HT-29 (cell line): ENCODE measurements around the gene FIGLA. TPM values are rescaled to one million over a fixed set of nuclear protein-coding genes. Genes with fewer than 3 reads are reported as not detected.

Source experiments
- DNase-seq: peaks from one replicate; pipeline ENCODE4 v3.0.0-alpha.2; 2015; ENCODE audit warnings: low spot score
- total RNA-seq: library from RNA; depleted of rRNA; stranded (reverse); fragments of >200 nt; shearing (Covaris generic); gene quantifications from 2 replicates; pipeline ENCODE4 v1.2.3, GENCODE V29; 2014

FIGLA gene
- total RNA-seq, 1 experiment from 2014 or later = not detected

DNA sequence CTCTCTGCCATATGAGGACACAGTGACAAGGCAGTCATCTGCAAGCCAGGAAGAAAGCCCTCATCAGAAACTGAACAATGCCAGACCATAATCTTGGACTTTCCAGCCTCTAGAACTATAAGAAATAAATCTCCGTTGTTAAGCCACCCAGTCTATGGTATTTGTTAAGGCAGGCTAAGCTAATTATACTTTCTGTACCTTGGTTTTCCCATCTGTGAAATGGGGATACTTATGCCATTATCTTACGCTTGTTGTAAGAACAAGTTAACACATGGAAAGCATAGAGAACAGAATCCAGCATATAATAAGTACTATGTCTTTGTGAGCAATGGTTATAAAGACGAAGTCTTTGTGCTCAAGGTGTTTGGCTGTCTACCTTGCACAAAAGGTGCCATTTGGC, 14.2 kb downstream of the FIGLA start:
- no peak for DNase-seq

DNA sequence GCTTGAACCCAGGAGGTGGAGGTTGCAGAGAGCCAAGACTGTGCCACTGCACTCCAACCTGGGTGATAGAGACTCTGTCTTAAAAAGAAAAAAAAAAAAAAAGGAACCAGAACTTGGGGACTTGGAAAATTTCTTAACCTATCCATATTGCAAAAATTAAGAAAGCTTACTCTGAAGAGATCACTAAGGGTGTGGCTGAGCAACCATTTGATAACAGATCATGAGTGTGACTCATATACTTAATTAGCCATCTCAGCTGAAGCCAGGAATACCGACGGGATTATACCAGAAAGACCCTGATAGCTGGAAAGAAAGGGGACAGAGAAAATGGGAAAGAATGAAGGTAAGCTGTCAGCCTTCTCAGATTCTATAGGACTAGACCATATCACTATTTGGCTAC, 15.3 kb downstream of the FIGLA start:
- no peak for DNase-seq

DNA sequence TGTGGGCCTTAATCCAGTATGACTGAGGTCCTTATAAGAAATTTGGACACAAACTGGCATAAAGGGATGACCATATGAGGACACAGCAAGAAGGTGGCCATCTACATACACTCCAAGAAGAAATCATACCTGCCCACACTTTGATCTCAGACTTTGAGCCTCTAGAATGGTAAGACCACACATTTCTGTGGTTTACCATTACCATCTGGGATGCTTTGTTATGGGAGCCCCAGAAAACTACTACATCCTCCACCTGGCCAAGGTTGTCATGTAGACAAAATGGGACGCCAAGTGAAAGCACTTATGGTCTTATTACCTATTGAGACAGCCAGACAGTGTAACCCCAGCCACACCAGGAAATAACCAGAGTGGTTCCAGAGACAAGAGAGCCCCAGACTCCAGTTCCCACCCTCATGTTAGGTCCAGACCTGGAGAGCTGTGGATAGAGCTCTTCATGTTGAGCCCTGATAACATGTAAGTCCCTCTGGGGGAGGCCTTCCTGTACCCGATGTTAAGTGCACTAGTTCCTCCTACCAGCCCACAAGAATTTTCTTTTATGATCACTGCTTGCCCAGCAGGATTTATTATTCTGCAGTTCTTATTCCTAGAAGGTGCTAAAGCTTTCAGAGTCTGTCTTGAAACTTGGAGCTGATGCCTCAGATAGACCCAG, 17.8 kb downstream of the FIGLA start:
- no peak for DNase-seq

DNA sequence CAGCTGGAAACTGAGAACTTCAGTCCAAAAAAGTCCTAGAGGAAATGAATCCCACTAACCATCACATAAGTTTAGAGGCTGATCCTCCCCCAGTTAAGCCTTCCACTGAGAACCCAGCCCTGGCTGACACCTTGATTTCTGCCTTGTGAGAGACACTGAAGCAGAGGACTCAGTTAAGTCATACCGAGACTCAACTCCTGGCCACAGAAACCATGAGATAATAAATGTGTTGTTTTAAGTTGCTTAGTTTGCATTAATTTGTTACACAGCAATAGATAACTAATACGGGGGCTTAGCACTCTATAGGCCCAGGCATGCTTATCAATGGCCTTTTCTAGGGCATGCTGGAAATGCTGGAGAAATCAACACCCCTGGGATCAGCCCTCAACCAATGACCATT, 19.0 kb downstream of the FIGLA start:
- no peak for DNase-seq

DNA sequence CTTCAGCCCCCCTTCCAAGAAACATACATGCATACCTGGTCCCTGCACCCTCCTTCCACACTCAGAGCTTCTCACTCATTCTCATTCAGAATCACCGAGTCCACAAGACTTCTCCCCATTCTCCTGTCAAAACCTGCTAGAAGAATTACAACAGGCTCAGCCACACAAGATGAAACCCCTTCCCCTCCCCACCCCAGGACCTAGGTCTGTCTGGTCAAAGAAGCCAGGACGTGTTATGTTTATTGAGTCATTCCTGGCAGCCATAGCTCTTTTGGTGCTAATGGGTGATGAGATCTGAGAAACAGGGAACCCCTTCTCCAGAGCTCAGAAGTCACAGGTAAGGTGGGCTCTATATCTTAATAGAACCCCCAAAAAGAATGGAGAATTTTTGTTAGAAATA, 21.0 kb downstream of the FIGLA start:
- DNase-seq = no peak

DNA sequence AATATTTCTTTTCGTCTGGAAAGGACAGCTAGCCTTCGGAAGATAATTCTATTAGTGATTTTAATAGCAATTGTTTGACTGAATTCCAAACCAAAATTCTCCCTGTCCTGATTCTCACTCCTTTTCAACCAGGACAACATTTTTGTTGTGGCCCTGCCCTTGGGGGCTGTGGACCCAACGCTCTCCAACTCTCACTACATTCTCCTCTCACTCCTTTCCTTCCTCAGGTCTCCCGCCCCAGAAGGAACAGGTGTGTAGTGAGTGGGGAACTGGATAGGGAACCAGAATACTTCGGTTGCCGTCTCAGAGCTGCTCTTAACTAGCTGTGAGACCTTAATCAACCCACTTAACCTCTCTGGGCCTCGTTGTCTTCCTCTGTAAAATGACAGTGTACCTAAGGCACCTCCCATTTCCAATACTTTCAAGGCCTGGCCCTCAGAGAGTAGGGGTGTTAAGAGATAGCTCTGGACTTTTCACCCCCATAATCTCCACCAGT, 21.8 kb downstream of the FIGLA start:
- DNase-seq = no peak

DNA sequence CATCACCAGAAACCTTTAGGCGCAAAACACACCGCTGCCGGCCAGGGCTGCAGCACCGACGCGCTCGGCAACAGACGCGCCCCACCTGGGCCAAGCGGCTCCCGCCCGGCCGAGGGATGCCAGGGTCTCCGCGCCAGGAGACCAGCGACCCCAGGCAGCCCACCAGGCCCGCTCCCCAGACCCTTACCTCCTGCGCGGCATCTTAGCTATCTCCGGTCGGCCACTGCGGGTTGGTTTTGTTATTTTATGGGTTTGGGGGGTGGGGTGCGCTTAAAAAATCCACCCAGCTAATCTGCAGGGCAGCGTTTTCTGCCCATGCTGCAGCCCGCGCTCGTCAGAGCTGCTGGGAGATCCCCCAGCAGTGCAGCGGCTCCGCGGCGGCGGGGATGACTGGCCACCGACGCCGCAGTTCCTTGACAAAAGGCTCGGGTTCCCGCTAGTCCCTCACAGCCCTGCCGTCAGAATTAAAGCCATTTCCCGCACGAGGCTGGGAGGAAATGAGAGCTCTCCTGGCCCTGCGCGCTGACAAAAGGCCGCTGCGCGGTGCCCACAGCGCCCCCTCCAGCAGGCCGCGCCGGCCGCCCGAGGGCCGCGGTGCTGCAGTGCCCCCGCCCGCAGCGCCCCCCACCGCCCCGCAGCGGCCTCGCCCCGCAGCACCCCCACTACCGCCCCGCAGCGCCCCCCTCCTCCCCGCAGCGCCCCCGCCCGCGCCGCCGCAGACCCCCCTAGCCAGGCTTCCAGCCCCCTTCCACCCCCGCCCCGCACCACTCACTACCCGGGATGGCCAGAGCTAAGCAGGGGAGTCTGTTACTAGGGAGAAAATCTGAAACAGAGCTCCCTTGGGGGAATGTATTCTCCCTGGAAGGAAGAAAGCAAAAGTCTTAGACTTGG, 22.5 kb downstream of the FIGLA start, which contains the start of gene ADD2:
Gene ADD2 (minus strand): TSS at position 502 of the 891 bp plus-strand sequence. CDS start 61,792 bp downstream, outside the sequence.
- no peak for DNase-seq

DNA sequence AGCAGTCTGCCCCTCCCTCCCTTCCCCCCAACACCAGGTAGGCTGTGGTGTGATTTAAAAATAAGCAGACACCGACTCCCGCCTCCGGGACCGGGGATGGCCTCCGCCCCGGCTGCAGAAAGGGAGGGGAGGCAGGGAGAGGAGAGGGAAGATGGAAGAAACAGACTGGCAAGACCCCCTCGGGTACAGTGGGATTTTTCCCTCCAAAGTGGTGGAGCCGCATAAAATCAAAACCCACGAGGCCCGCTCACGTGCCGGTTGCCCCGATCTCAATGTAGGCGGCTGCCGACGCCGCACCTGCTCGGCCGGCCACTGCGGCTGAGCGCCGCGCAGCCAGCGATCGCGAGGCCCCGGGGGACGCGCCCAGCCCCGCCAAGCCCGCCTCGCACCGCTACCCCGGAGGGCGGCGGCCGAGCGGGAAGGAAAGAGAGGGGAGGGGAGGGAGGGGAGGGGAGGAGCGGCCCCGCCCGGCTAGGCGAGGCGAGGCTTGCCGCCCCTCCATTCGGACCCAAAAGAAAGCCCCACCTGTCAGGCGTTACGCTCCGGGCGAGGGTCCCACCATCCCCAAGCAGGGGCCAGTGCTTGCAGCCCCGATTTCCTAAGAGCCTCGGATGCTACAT, 23.3 kb downstream of the FIGLA start:
- DNase-seq = no peak

DNA sequence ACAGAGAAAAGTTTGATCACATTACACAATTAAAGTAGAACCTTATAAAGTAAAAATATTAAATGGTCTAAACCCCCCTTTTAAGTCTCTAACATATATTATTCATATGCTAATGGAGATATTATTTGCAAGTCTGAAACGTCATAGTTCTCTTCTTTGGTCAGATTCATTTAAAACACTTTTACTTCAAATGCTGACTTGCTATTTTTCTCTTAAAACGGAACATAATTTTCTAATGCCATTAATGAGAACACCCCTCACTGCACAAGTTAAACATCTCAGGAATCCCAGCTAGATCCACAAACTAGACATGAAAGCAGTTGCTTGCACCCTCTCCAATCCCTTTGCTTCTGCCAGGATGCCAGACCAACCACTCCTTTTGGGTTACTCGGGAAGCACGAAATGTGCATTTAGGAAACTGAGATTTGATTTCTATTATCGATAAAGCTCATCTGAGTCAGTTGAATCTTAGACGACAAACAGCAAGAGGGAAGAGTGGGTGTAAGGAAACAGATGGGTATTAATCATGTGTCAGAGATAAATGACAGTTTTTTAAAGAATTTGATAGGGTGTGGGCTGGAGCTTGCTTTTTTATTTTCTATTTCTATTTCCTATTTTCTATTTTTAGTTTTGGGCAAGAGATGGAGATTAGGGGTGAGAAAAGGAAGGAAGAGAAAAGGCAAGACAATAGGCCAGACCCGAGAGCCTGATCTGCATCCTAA, 23.9 kb downstream of the FIGLA start:
- DNase-seq = no peak

DNA sequence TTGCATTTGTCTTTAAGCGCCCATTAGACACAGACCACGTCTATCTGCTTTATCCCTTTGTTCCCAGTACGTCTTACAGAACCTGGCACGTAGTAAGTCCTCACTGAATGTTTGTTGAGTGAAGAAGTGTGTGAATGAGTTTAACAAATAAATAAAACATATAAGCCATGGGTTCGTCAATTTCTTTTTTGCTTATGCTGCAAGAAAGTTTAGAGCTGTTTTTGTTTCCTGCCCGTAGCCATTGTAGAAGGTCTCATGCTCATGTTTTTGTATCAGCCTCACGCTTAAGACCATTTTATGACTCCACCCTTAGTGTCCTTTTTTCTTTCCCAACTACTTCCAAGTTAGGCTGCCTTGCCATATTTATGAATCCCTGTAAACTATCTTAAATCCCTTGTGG, 24.9 kb downstream of the FIGLA start:
- DNase-seq = no peak

DNA sequence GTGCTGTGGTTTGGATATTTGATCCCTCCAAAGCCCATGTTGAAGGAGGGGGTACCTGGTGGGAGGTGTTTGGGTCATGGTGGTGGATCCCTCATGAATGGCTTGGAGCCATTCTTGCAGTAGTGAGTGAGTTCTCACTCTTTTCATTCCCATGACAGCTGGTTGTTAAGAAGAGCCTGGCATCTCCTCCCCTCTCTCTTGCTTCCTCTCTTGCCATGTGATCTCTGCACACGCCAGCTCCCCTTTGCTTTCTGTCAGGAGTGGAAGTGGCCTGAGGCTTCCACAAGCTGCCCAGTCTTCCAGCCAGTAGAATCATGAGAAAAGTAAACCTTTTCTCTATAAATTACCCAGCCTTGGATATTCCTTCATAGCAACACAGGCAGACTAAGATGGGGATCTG, 31.0 kb downstream of the FIGLA start:
- no peak for DNase-seq

DNA sequence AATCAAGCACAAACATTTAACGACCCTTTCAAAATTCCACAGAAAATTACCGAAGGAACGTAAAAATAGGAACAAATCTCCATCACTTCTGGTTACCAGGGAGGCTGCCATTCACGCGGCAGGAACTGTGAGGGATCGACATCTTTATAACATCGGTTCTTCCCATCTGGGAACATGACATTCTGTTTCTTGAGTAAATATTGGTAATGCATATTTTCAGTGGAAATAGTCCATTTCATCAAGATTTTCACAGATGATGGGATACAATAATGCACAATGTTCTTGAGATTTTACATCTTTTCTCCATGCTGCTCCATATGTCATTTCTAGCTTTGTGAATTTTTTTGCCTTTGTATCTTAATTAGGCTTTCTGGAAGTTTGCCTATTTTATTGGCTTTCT, 32.5 kb downstream of the FIGLA start:
- DNase-seq = no peak

DNA sequence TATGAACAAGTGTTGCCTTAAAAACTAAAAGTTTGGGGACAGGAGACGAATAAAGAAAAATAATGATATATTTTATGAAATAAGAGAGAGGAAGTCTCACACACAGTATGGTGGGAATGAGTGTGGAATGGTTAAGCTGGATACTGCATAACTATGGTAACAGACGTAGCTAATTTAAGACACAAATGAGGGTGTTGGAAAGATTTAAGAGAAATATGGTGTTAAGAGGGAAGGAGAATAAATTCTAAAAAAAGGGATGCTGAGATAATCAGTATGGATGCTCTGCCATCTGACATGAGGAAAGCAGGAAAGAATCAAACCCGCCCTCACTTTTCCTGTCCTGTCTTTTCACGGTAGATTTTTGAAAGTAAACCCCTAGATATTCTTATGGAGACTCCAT, 33.1 kb downstream of the FIGLA start:
- DNase-seq = no peak

DNA sequence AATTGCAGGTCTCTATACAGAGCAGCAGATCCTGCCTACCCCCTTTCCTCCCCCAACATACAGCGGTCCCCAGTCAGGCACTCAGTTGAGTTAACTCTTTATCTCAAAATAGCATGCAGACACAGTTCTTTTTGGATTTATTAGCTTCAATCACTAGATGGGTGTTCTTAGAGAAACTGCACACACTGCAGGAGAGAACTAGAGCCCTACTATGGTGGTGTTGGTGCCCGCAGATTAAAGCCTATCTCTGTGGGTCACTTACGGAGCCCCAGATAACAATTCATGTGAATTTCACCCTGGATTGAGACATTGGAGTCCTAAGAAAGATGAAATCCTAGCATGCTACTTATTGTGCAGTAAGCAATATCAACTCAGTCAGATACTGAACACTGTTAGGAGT, 34.3 kb downstream of the FIGLA start:
- DNase-seq = no peak

DNA sequence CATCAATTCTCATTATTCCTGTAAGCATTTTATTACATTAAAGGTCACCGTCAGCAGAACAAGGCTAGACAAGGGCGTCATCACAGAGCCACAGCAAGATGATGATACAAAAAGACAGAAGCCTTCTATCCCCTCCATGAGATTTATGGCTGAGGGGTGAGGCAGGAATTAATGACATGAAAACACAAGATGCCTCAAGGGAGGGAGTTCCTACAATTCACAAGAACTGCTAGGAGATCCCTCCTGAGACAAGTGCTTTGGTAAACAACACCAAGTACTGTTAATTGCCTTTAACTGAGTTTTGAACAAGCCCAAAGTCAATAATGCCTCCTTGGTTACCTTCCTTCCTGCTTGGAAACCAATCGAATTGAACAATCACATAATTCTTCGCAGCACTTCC, 36.5 kb downstream of the FIGLA start:
- DNase-seq = no peak

DNA sequence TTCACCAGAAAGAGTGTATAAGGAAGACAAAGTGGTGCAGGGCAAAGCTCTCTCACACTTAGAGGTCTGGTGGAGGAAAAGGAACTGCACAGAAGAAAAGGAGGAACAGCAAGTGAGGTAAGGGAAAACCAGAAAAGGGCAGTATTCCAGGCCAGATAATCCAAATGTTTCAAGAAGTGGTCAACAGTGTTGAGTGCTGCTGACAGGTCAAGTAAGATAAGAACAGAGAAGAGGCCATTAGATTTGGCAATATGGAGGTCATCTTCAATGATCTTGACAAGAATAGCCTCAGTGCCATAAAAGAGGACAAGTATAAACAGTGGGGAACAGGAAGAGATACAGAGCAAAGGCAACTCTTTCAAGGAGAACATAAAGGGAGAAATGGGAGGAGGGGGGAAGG, 37.4 kb downstream of the FIGLA start:
- no peak for DNase-seq

DNA sequence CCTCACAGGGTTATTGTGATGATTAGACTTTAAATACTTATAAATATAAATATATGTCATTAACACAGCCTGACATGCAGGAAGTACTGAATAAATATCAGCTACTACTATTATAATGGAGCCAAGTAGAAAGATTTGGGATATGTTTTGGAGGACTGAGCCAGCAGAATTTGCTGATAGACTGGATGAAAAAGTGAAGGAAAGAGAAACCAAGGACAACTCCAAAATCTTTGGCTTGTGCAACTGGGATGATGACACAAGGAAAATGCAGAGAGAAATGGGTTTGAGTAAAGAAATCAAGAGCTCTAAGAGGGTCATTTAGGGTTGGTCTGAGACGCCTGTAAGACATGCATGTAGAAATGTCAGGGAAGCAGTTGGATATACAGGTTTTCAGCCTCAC, 38.0 kb downstream of the FIGLA start:
- no peak for DNase-seq

DNA sequence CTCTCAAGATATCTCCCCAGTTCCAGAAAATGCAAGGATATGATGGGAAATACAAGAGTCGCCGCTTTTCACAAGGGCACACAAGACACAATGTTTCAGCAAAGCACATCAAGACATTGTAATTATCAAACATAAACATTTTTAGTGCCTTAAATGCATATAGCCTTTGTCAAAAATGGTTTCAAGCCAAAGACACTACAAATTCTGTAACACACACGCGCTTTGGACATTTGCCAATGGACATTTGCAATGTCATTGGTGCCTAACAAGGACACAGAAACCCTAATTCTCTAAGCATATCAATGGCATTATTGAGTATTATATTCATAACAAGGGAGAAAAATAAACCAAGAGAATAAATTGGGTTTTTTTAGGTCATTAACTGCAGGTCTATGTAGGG, 38.6 kb downstream of the FIGLA start:
- no peak for DNase-seq

DNA sequence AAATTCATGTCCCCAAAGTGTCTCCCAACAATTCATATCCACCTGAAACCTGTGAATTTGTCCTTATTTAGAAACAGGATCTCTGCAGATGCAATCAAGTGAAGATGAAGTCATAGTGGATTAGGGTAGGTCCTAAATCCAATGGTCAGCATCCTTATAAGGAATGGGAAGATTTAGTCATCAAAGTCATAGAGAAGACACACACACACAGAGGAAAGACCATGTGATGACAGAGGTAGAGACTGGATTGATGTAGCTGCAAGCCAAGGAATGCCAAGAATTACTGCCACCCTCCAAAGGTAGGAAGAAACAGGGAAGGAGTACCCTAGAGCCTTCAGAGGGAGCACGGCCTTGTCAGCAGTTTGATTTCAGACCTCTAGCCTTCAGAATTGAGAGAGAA, 40.1 kb downstream of the FIGLA start:
- DNase-seq = no peak

DNA sequence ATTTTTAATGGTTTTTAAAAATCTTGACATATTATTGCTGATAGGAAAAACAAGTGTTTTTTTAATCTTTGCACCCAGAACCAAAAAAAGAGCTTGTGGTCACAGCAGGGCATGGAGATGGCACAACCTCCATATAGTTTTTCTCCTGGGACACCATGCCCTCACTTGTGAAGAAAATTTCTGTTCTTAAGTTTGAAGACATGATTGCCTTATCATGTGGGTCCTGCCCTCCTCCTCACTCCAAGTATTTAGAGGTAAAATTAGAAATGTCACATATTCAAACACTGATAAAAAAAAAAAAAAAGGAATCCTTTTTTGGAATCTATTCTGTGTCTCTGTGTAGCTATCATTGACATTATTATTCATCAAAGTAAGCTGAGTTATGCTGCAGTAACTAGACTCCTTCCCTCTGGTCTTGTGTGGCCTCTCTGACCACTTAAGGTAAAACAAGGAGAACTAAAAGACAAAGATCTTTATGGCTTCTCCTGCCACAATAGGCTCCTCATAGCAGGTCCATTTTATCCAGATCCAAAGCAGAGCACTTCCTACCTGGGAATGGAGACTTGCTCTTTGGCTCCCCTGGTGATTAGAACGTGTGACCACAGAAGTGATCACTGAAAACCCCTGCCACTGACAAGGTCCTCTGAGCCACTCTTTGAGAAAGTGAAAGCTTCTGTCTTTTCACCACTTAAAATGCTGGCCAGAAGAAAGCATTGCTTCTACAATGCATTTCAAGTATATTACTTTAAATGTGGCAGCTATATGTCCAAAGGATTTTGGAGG, 42.2 kb downstream of the FIGLA start:
- DNase-seq = peak; percentile 2

DNA sequence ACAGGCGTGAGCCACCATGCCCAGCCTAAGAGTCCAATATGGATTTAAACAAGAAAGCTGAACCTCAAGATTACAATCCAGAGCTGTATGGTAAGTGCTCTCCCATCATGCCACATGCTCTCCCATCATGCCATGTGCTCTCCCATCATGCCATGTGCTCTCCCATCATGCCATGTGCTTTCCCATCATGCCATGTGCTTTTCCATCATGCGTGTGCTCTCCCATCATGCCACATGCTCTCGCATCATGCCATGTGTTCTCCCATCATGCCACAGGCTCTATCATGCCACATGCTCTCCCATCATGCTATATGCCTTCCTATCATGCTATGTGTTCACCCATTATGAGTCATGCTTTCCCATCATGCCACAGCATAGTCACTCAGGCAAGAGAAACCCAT, 43.2 kb downstream of the FIGLA start:
- no peak for DNase-seq
